ENCODE measurements around the gene EML4.

Gene EML4

DNA sequence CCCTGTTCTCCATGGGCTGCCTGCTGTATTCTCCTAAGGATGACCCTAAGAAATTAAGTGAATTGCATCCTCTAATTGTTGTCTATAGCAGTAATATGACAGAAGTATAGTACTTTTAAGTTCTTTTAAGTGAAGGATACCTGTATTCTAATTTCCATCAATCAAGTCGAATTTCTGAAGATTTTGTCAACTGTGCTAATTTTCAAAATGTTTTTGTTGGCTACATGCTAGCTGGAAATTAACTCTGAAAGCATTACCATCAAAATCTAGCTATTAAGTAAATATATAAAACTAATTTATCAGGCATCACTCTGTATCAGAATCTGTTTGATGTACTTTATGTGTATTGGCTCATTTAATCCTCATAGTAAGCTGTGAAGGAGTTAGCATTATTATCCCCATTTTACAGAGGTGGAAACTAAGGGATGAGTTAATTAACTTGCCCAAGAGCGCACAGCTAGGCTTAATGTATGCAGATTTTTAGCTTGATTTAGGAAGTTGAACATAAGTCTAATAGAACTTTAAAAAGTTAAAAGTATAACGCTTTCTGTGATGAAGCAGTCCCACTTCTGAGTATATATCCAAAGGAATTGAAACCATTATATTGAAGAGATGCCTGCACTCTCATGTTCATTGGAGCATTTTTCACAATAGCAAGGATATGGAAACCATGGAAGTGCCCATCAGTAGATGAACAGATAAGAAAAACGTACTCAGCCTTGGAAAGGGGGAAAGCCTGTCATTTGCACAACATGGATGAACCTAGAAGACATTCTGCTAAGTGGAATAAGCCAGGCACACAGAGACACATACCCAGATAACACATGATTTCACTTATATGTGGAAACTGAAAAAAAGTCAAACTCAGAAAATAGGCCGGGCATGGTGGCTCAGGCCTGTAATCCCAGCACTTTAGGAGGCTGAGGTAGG, 32.0 kb downstream of the EML4 start:
- TF ChIP-seq CTCF (IDR thresholded peaks at IDR 0.05; ENCODE audit: borderline replicate concordance, control extremely low read depth, extremely low read depth, insufficient read depth, missing control alignments): no peak
- in situ Hi-C loops (cut with MboI; ENCODE audit: low sequenced_read_pairs, unreplicated experiment): no loop called here
- DNase-seq (ENCODE audit: low spot score): no peak

GRCh38 chr2:42202634-42203008, 33.5 kb downstream of the EML4 start:
- DNase-seq (ENCODE audit: low spot score): no peak
- no peak for TF ChIP-seq CTCF (IDR thresholded peaks at IDR 0.05; ENCODE audit: borderline replicate concordance, control extremely low read depth, extremely low read depth, insufficient read depth, missing control alignments)
- in situ Hi-C loops (cut with MboI; ENCODE audit: low sequenced_read_pairs, unreplicated experiment): no loop called here

- DNase-seq (ENCODE audit: low spot score): no peak
- TF ChIP-seq CTCF (IDR thresholded peaks at IDR 0.05; ENCODE audit: borderline replicate concordance, control extremely low read depth, extremely low read depth, insufficient read depth, missing control alignments): no peak
- in situ Hi-C loops (cut with MboI; ENCODE audit: low sequenced_read_pairs, unreplicated experiment): no loop called here
These were observed 34.6 kb downstream of the EML4 start for GRCh38 chr2:42203792-42204191.

GRCh38 chr2:42205337-42205736, 36.2 kb downstream of the EML4 start:
- in situ Hi-C loops (cut with MboI; ENCODE audit: low sequenced_read_pairs, unreplicated experiment): no loop called here
- DNase-seq (ENCODE audit: low spot score): no peak
- no peak for TF ChIP-seq CTCF (IDR thresholded peaks at IDR 0.05; ENCODE audit: borderline replicate concordance, control extremely low read depth, extremely low read depth, insufficient read depth, missing control alignments)

GRCh38 chr2:42207826-42208225, 38.7 kb downstream of the EML4 start:
- no peak for DNase-seq (ENCODE audit: low spot score)
- no peak for TF ChIP-seq CTCF (IDR thresholded peaks at IDR 0.05; ENCODE audit: borderline replicate concordance, control extremely low read depth, extremely low read depth, insufficient read depth, missing control alignments)
- in situ Hi-C loops (cut with MboI; ENCODE audit: low sequenced_read_pairs, unreplicated experiment): no loop called here

GRCh38 chr2:42210203-42210602, 41.0 kb downstream of the EML4 start:
- in situ Hi-C loops (cut with MboI; ENCODE audit: low sequenced_read_pairs, unreplicated experiment): no loop called here
- DNase-seq (ENCODE audit: low spot score): no peak
- no peak for TF ChIP-seq CTCF (IDR thresholded peaks at IDR 0.05; ENCODE audit: borderline replicate concordance, control extremely low read depth, extremely low read depth, insufficient read depth, missing control alignments)

Measured in GM13976 (cell line).